ENCODE data around the gene IFIT5. TPM values are rescaled to one million over a fixed set of nuclear protein-coding genes. Genes with fewer than 3 reads are reported as not detected.
"Not testable (repeated sequence)": the region's sequence is repeated elsewhere in the genome, so short reads cannot be mapped to it uniquely, and the experiment has no call there.

Gene IFIT5
- total RNA-seq, 3 donors from 2014 or later (not counting 1 experiment from before 2014, with no cell fraction given) = 17.7 to 23.6 (median 20.4) TPM

- Mint-ChIP-seq H3K4me1 (peaks cover 0 to 7% of the 10 kb centered on the region in 2 donors), H3K9me3 (no peaks in the 10 kb centered on the region), H3K27ac (no peak overlapping the region), H3K36me3 (no peaks in the 10 kb centered on the region), H3K4me3 (no peak overlapping the region), H3K27me3 (ENCODE audit: low read depth in 2 of 2) (peaks cover 19 to 81% of the 10 kb centered on the region in 2 donors)
- Histone ChIP-seq H3K27me3 (ENCODE audit: control insufficient read depth, insufficient read depth, low read length) (peaks cover 19% of the 10 kb centered on the region), H3K9me3 (ENCODE audit: control insufficient read depth, insufficient read depth, low read length) (no peaks in the 10 kb centered on the region), H3K27ac (ENCODE audit: low read length) (no peak overlapping the region), H3K4me1 (ENCODE audit: control insufficient read depth, insufficient read depth, low read length) (no peaks in the 10 kb centered on the region), H3K4me3 (ENCODE audit: low read length) (no peak overlapping the region), H3K36me3 (ENCODE audit: control insufficient read depth, insufficient read depth, low read length) (no peaks in the 10 kb centered on the region)
- no peak for ATAC-seq
- 94% methylated on average over 4 of the region's 4 CpGs for WGBS (ENCODE audit: insufficient coverage)
- TF ChIP-seq CTCF (IDR thresholded peaks at IDR 0.05) = no peak
- no peak for DNase-seq
- intact Hi-C loops (cut with micrococcal nuclease) = no loop called here
Measured at GRCh38 chr10:89438525-89438924, 24.2 kb downstream of the IFIT5 start.

- intact Hi-C loops (cut with micrococcal nuclease) = no loop called here
- H3K36me3 Mint-ChIP-seq = no peaks in the 10 kb centered on the region
- Histone ChIP-seq H3K4me3 (ENCODE audit: low read length) (no peak overlapping the region), H3K4me1 (ENCODE audit: control insufficient read depth, insufficient read depth, low read length) (no peaks in the 10 kb centered on the region), H3K27me3 (ENCODE audit: control insufficient read depth, insufficient read depth, low read length) (peaks cover 13% of the 10 kb centered on the region), H3K36me3 (ENCODE audit: control insufficient read depth, insufficient read depth, low read length) (no peaks in the 10 kb centered on the region), H3K27ac (ENCODE audit: low read length) (no peak overlapping the region), H3K9me3 (ENCODE audit: control insufficient read depth, insufficient read depth, low read length) (no peaks in the 10 kb centered on the region)
- no peak overlapping the region for H3K4me3 Mint-ChIP-seq
- H3K27ac Mint-ChIP-seq = no peak overlapping the region
- no peaks in the 10 kb centered on the region for H3K9me3 Mint-ChIP-seq
- ATAC-seq (no peak), DNase-seq (no peak)
- H3K27me3 Mint-ChIP-seq (ENCODE audit: low read depth in 2 of 2) = peaks cover 17 to 67% of the 10 kb centered on the region in 2 donors
- peaks cover 0 to 7% of the 10 kb centered on the region in 2 donors for H3K4me1 Mint-ChIP-seq
- 95% methylated on average over 3 of the region's 4 CpGs for WGBS (ENCODE audit: insufficient coverage)
- TF ChIP-seq CTCF (IDR thresholded peaks at IDR 0.05) = no peak
Measured at GRCh38 chr10:89440226-89441009, 26.1 kb downstream of the IFIT5 start.

GRCh38 chr10:89442289-89442688, 27.9 kb downstream of the IFIT5 start:
- no peak overlapping the region for H3K27ac Mint-ChIP-seq
- H3K27me3 ChIP-seq (ENCODE audit: control insufficient read depth, insufficient read depth, low read length) = peaks cover 8% of the 10 kb centered on the region
- intact Hi-C loops (cut with micrococcal nuclease) = no loop called here
- no CpG with 5 or more reads among the region's 1 CpG for WGBS (ENCODE audit: insufficient coverage)
- H3K27me3 Mint-ChIP-seq (ENCODE audit: low read depth in 2 of 2) = peaks cover 21 to 67% of the 10 kb centered on the region in 2 donors
- no peak for TF ChIP-seq CTCF (IDR thresholded peaks at IDR 0.05)
- no peaks in the 10 kb centered on the region for H3K36me3 Mint-ChIP-seq
- no peak overlapping the region for H3K4me3 ChIP-seq (ENCODE audit: low read length)
- no peak for DNase-seq
- no peaks in the 10 kb centered on the region for H3K4me1 ChIP-seq (ENCODE audit: control insufficient read depth, insufficient read depth, low read length)
- no peak for ATAC-seq
- no peak overlapping the region for H3K4me3 Mint-ChIP-seq
- no peak overlapping the region for H3K27ac ChIP-seq (ENCODE audit: low read length)
- H3K36me3 ChIP-seq (ENCODE audit: control insufficient read depth, insufficient read depth, low read length) = no peaks in the 10 kb centered on the region
- H3K9me3 Mint-ChIP-seq = peaks cover 0 to 3% of the 10 kb centered on the region in 2 donors
- H3K4me1 Mint-ChIP-seq = peaks cover 0 to 7% of the 10 kb centered on the region in 2 donors
- no peaks in the 10 kb centered on the region for H3K9me3 ChIP-seq (ENCODE audit: control insufficient read depth, insufficient read depth, low read length)

GRCh38 chr10:89444819-89445218, 30.5 kb downstream of the IFIT5 start:
- intact Hi-C loops (cut with micrococcal nuclease); H3K27ac ChIP-seq (ENCODE audit: low read length); H3K4me1 ChIP-seq (ENCODE audit: control insufficient read depth, insufficient read depth, low read length); H3K9me3 Mint-ChIP-seq; H3K27ac Mint-ChIP-seq; ATAC-seq; H3K4me1 Mint-ChIP-seq; DNase-seq; H3K4me3 Mint-ChIP-seq; H3K4me3 ChIP-seq (ENCODE audit: low read length); H3K9me3 ChIP-seq (ENCODE audit: control insufficient read depth, insufficient read depth, low read length); H3K27me3 ChIP-seq (ENCODE audit: control insufficient read depth, insufficient read depth, low read length); H3K36me3 ChIP-seq (ENCODE audit: control insufficient read depth, insufficient read depth, low read length); H3K36me3 Mint-ChIP-seq: not testable (repeated sequence)
- WGBS (ENCODE audit: insufficient coverage) = 98% methylated on average over 7 of the region's 7 CpGs
- peaks cover 33 to 61% of the 10 kb centered on the region in 2 donors for H3K27me3 Mint-ChIP-seq (ENCODE audit: low read depth in 2 of 2)

Data from natural killer cell (primary cell).